HG03442 (cell line): Measurements from ENCODE around the gene LNX1.

Experiments
- ATAC-seq: cut with Tn5 transposase; IDR thresholded peaks from one replicate; pipeline ENCODE4 v1.9.1; 2021; ENCODE audit warnings: mild to moderate bottlenecking, moderate library complexity; ENCODE audit not compliant: unreplicated experiment

Gene LNX1

GRCh38 chr4:53574528-53574927, 16.8 kb downstream of the LNX1 start:
- no peak for ATAC-seq

GRCh38 chr4:53573696-53574095, 17.6 kb downstream of the LNX1 start:
- no peak for ATAC-seq

- no peak for ATAC-seq
These were observed 18.7 kb downstream of the LNX1 start for GRCh38 chr4:53572600-53572994.

- no peak for ATAC-seq
These were observed 19.2 kb downstream of the LNX1 start for GRCh38 chr4:53571936-53572599.

DNA sequence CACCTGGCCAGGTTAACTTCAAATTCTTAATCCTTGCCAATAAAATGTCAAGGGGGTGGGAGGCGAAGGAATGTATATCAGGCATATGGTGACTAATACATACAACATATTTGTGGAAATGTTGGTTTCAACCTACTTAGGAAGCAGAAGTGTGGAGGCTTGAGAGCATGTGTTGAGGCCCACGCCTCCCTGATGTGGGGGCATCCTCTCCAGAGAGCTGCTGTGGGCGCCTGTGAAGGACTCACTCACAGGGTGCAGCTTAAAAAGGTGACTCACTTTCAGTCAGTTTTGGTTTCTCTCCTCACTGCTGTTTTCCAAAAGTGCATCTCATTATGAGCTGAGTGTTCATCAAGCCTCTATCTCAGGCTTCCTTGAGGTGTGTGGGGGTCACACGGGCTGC, 27.5 kb downstream of the LNX1 start:
- ATAC-seq = peak; percentile 96

DNA sequence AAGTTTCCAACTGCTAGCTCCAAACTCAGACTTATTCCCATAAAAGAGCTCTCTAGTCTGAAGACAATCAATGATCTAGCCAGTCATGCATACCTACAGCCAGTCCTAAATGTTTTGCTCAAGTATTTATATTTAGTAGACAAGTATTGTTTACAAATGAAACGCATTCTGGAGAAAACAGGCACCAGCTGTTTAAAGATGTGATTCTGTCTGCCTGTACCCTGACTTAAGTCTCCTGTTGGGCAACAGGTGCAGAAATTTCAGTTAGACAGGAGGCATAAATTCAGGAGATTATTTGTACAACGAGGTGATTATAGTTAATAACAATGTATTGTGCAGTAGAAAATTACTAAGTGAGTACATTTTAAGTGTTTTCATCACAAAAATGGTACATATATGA, 28.9 kb downstream of the LNX1 start:
- no peak for ATAC-seq

GRCh38 chr4:53559021-53559620, 32.2 kb downstream of the LNX1 start:
- ATAC-seq = no peak

DNA sequence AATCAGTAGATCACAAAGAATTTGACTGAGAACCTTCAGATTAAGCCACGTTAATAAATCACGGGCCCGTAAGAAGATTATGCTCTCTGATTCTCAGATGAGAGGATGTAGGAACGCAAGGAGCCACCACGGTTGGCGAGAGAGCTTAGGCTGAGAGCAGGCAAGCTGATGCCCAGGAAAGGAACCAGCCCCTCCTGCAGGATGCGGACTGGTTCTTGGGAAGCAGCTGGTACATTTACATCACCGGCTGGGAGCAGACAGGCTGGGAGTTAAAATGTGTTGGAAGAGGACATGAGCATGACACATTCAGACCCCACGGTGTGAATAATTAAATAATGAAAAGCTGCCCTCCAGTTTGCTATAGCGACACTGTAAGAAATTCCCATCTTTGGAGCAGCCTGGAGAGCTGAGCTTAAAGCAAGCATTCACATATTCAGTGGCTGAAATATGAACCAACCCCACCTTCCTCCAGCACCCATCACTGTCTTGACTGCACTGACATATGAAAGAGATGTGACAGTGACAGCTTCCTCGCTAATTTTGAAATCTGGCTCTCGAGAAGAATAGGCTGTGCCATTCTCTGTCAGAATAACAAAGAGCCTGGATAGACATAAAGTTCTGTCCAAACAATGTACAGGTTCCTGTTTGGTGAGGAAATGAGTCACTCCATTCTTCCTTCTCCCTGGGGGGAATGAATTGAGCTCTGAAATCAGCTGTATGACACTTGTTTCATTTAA, 33.1 kb downstream of the LNX1 start:
- ATAC-seq = no peak

GRCh38 chr4:53557669-53558064, 33.6 kb downstream of the LNX1 start:
- ATAC-seq = no peak

GRCh38 chr4:53556651-53557050, 34.6 kb downstream of the LNX1 start:
- ATAC-seq = no peak

GRCh38 chr4:53553486-53554210, 37.6 kb downstream of the LNX1 start:
- ATAC-seq = no peak

GRCh38 chr4:53552711-53553110, 38.6 kb downstream of the LNX1 start:
- no peak for ATAC-seq

DNA sequence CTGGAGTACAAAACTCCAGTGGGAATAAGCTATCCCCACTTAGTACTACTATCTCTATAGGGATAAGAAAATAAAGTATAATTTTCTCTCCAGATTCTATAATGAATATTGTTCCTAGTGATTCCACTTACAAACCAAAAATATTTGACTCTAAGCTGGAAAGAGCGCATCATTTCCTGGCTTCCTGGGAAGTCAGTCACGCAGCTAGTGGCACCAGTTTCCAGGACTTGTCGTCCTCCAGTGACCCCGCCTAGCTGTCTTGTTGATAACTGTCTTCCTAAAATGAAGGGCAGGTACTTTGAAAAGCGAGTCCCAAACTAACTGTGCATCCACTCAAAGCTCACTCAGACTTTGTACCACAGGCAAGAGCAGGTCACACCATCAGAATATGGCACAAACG, 39.3 kb downstream of the LNX1 start:
- no peak for ATAC-seq

- no peak for ATAC-seq
These were observed 39.9 kb downstream of the LNX1 start for GRCh38 chr4:53551281-53551864.

GRCh38 chr4:53548662-53549061, 42.6 kb downstream of the LNX1 start:
- no peak for ATAC-seq

DNA sequence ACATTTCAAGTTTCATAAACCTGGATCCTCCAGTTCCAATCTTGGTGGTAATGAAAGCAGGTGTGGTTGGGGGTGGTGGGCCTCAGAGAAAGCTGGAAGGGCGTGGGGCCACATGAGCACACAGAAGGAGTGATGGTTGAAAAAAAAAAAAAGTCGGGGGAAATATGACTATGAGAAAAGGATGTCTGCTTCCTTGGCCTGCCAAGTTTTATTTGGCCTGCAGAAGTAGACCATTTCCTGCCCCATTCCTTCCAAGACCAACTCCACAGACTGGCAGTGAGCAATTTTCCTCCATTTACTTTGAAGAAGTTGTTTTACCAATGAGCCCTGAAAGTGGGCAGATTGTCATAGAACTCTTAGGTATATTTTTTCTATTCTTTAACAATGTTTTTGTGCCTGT, 43.3 kb downstream of the LNX1 start:
- ATAC-seq = no peak

DNA sequence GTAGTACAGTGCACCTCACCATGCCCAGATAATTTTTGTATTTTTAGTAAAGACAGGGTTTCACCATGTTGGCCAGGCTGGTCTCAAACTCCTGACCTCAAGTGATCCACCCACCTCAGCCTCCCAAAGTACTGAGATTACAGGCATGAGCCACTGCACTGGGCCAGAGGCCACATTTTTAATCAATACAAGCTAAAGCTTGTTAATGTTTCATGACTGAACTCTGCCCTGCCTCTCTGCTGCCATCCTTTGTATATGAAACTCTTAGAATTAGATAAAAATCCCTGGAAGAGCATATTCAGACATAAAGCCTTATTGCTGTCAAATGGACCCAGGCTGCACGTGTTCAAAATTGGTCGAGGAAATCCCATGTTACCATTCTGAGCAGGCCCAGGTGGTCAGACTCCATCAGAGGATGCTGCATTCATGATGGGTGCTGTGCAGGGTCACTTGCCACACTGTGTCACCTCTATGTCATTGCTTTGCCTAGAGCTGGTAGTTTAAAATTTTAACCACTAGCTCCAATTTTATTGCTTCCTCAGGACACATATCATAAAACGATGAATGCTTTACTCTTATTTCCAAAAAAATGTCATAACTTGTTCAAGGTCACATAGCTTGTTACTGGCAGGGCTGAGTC, 45.2 kb downstream of the LNX1 start:
- no peak for ATAC-seq

DNA sequence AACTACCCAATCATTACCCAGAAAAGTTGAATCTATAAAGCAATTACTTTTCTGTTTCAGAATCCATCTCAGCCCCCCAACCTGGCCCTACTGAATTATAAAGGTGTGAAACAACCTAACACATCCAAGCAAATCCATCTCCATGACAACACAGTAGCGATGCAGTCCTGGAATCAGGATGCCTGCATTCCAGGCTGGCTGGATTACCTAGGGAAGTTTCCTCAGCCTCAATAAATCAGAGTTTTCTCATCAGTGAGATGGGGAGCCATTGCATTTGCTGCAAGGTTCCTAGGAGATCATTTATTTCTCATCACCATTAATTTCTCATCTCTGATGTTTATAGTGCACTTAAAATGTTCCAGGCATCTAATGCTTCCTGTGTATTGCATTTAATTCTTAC, 46.0 kb downstream of the LNX1 start:
- ATAC-seq = no peak

DNA sequence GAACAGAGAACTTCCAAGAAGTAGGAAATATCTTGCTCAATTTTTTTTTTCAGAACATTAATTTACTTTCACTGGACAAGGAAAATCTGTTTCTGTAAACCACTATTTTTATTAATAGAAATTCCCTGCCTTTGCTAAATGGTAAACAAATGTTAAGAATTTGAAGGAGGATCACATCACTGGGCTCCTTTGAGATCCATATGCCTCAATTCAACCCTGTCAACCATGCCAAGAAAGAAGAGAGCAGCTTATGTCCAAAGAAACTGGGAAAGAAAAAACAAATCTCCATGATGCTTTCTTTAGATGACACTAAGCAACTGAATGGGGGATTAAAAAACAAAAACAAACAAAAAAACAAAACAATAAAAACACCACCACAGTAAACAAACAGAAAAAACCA, 47.7 kb downstream of the LNX1 start:
- ATAC-seq = no peak

DNA sequence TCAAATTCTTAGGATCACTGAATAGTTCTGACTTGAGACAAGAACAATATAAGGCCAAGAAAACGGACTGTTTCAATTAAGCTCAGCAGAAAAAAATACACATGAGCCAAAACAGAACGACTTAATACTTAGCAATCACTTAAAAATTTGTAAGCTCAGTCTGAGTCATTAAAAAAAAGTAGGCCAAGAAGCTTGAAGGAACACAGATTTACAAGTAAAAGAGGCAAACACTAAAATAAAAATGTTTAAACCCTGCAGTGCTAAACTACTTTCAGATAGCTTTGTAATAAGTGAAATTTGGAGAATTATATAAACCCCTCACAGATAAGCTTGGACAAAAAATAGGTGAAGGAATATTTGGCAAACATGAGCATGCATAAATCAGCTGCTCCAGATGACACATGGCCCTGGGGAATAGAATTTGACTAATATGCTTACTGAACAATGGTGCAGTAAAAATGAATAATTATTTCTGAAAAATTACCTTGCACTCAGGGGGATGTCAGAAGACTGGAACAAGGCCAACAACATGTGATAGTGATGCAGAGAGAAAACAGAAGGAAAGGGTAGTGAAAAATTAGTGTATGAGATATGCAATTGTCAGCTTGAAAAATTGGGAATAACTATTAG, 49.6 kb downstream of the LNX1 start:
- peak; percentile 53 for ATAC-seq
